WTC11 (cell line): ENCODE data around the gene ECE1. TPM values are rescaled to one million over a fixed set of nuclear protein-coding genes. Genes with fewer than 3 reads are reported as not detected.

Experiments
- ATAC-seq: fragments of 200-7000 bp; cut with Tn5 transposase; 2 replicates; pipeline ENCODE4 v1.10.0; 2021; ENCODE audit warnings: mild to moderate bottlenecking, moderate library complexity
- CTCF ChIA-PET: fragments of 300-600 bp; sonication (Branson Sonifier 250); formaldehyde crosslinking; loops from one replicate; lab custom pipeline; 2021; ENCODE audit warnings: antibody characterized with exemption; lab: Charles Lee
- POLR2A ChIA-PET: fragments of 350-600 bp; sonication (Branson Sonifier 250); formaldehyde crosslinking; loops from one replicate; lab custom pipeline; 2021; ENCODE audit warnings: antibody characterized with exemption; lab: Charles Lee
- DNase-seq: peaks from one replicate; pipeline ENCODE4 v3.0.0; 2021; ENCODE audit warnings: low spot score
- H3K27ac Mint-ChIP-seq: 2 replicates; pipeline ENCODE4 v1.8.0; 2021; ENCODE audit warnings: mixed read lengths
- H3K27me3 Mint-ChIP-seq: 2 replicates; pipeline ENCODE4 v1.8.0; 2021; ENCODE audit warnings: low read depth, mild to moderate bottlenecking, moderate library complexity, mixed read lengths
- H3K36me3 Mint-ChIP-seq: 2 replicates; pipeline ENCODE4 v1.8.0; 2021; ENCODE audit warnings: mixed read lengths
- H3K4me1 Mint-ChIP-seq: 2 replicates; pipeline ENCODE4 v1.8.0; 2022; ENCODE audit warnings: mixed read lengths
- H3K4me3 Mint-ChIP-seq: 2 replicates; pipeline ENCODE4 v1.8.0; 2021; ENCODE audit warnings: mild to moderate bottlenecking, moderate library complexity, mixed read lengths
- H3K9me3 Mint-ChIP-seq: 2 replicates; pipeline ENCODE4 v1.8.0; 2021; ENCODE audit warnings: mixed read lengths
- CTCF ChIP-seq: fragments of 200-600 bp; IDR thresholded peaks from 2 replicates; pipeline ENCODE4 v1.8.0; 2022; ENCODE audit warnings: antibody characterized with exemption
- ESRRA ChIP-seq: sonication (generic); formaldehyde crosslinking; IDR thresholded peaks from 2 replicates; pipeline ENCODE4 v1.8.1; 2022; ENCODE audit warnings: mild to moderate bottlenecking, missing genetic modification reagents, borderline replicate concordance
- HMGXB4 ChIP-seq: sonication (generic); formaldehyde crosslinking; IDR thresholded peaks from 2 replicates; pipeline ENCODE4 v1.8.1; 2023; ENCODE audit warnings: mild to moderate bottlenecking, moderate library complexity, missing genetic modification reagents
- NFE2L1 ChIP-seq: sonication (generic); formaldehyde crosslinking; IDR thresholded peaks from 2 replicates; pipeline ENCODE4 v1.8.1; 2023; ENCODE audit warnings: missing genetic modification reagents
- PRRX2 ChIP-seq: fragments of 250-450 bp; sonication (Bioruptor Pico); IDR thresholded peaks from 2 replicates; pipeline ENCODE4 v1.8.0; 2021; ENCODE audit warnings: mild to moderate bottlenecking
- SMAD3 ChIP-seq: sonication (generic); formaldehyde crosslinking; IDR thresholded peaks from 2 replicates; pipeline ENCODE4 v1.8.0; 2022; ENCODE audit warnings: missing genetic modification reagents, mild to moderate bottlenecking, borderline replicate concordance
- SOX15 ChIP-seq: fragments of 250-450 bp; sonication (Bioruptor Pico); IDR thresholded peaks from 2 replicates; pipeline ENCODE4 v1.9.0; 2021; ENCODE audit warnings: mild to moderate bottlenecking
- USF1 ChIP-seq: sonication (generic); formaldehyde crosslinking; IDR thresholded peaks from 2 replicates; pipeline ENCODE4 v1.8.0; 2022; ENCODE audit warnings: mild to moderate bottlenecking, missing genetic modification reagents
- ZNF512 ChIP-seq: sonication (generic); formaldehyde crosslinking; IDR thresholded peaks from 2 replicates; pipeline ENCODE4 v1.8.1; 2022; ENCODE audit warnings: missing genetic modification reagents, borderline replicate concordance
- ZNF532 ChIP-seq: fragments of 250-450 bp; sonication (Bioruptor Pico); IDR thresholded peaks from 2 replicates; pipeline ENCODE4 v1.9.0; 2021; ENCODE audit warnings: mild to moderate bottlenecking, borderline replicate concordance
- total RNA-seq: library from RNA; stranded (reverse); gene quantifications from 3 replicates; pipeline ENCODE4 v1.2.3, GENCODE V29; 2021

Gene ECE1
- total RNA-seq, 1 experiment from 2014 or later: 45.0 TPM

- TF ChIP-seq ZNF512 (CRISPR knock-in tag) (no peak), ZNF532 (no peak), USF1 (CRISPR knock-in tag) (peak; percentile 44; the same call in 1 of the 2 replicates), PRRX2 (no peak), ESRRA (CRISPR knock-in tag) (no peak), NFE2L1 (CRISPR knock-in tag) (peak; percentile 41; the same call in 1 of the 2 replicates), SMAD3 (CRISPR knock-in tag) (peak; percentile 65; the same call in 1 of the 2 replicates), SOX15 (CRISPR knock-in tag) (no peak)
Measured at GRCh38 chr1:21217812-21218596, 72.3 kb downstream of the ECE1 start (continued).

GRCh38 chr1:21216835-21217811 is 73.1 kb downstream of the ECE1 start:
- ATAC-seq (peak; percentile 34), DNase-seq (peak; percentile 81)
- Mint-ChIP-seq H3K27me3 (no peaks in the 10 kb centered on the region), H3K4me3 (no peak overlapping the region), H3K9me3 (no peaks in the 10 kb centered on the region), H3K27ac (no peak overlapping the region), H3K36me3 (peaks cover 3% of the 10 kb centered on the region), H3K4me1 (peaks cover 7% of the 10 kb centered on the region; the same call in 1 of the 2 replicates)
- TF ChIP-seq USF1 (CRISPR knock-in tag) (0 out of 2 replicates have a peak, but pooled peaks have one; percentile 15), HMGXB4 (no peak), CTCF (peak; percentile 76)
- POLR2A ChIA-PET: no interaction called here
- CTCF ChIA-PET: interaction anchor here (0.6 to 3.9 kb wide), 55 partner anchors 8 to 744 kb away, joined by 3 to 77 read pairs (median 6); partner anchors contain the start of gene KIF17
